ENCODE results near the gene DHRS3. TPM values are rescaled to one million over a fixed set of nuclear protein-coding genes. Genes with fewer than 3 reads are reported as not detected.

Gene DHRS3
- total and polyA plus RNA-seq, 2 of the 13 experiments (the other 11 are each of a cell fraction or from before 2014, with no cell fraction given) = 48.5 to 90.5 TPM

- no peak for TF ChIP-seq ARNT2 (CRISPR knock-in tag; IDR thresholded peaks at IDR 0.05; ENCODE audit: low read depth)
- 0 out of 2 replicates have a peak, but pooled peaks have one; percentile 28 for TF ChIP-seq TFDP2 (CRISPR knock-in tag; IDR thresholded peaks at IDR 0.05)
- TF ChIP-seq ZNF713 (CRISPR knock-in tag; IDR thresholded peaks at IDR 0.05) = no peak
- TF ChIP-seq DRAP1 (CRISPR knock-in tag; IDR thresholded peaks at IDR 0.05) = peak; percentile 16; the same call in 1 of the 2 replicates
- no peak for TF ChIP-seq TERF1 (CRISPR knock-in tag; IDR thresholded peaks at IDR 0.05)
- peak; percentile 65; the same call in 1 of the 2 replicates for TF ChIP-seq KDM4B (CRISPR knock-in tag; IDR thresholded peaks at IDR 0.05)
- TF ChIP-seq KDM3A (CRISPR knock-in tag; IDR thresholded peaks at IDR 0.05; ENCODE audit: low read depth) = 0 out of 2 replicates have a peak, but pooled peaks have one; percentile 72
- peak; percentile 97 for TF ChIP-seq RAD21 (CRISPR knock-in tag; IDR thresholded peaks at IDR 0.05)
Observed at GRCh38 chr1:12619792-12620487, 1.9 kb upstream of the DHRS3 start (continued).
